IMR-90 (cell line): ENCODE data around the gene GLMN. TPM values are rescaled to one million over a fixed set of nuclear protein-coding genes. Genes with fewer than 3 reads are reported as not detected.
A peak's percentile ranks its signal among the peaks of the same experiment; 100 is the strongest.

Experiments
- ATAC-seq: fragments of 200-7000 bp; cut with Tn5 transposase; 2 replicates; pipeline ENCODE4 v1.9.1; 2020; ENCODE audit warnings: low read depth, mild to moderate bottlenecking, moderate library complexity
- BruUV-seq: library from RNA; stranded (reverse); fragments of 400-500 nt; replicated peaks from 2 replicates; lab custom pipeline; 2021; lab: Mats Ljungman, UMichigan
- CTCF ChIA-PET: fragments of 300-600 bp; formaldehyde crosslinking; extraction: SDS; loops from one replicate; lab custom pipeline; 2021; ENCODE audit warnings: antibody characterized with exemption; lab: Yijun Ruan, JAX
- POLR2A ChIA-PET: fragments of 300-600 bp; sonication (Branson Sonifier 250); formaldehyde crosslinking; loops from one replicate; lab custom pipeline; 2022; ENCODE audit warnings: antibody characterized with exemption; ENCODE audit not compliant: unreplicated experiment; lab: Charles Lee
- DNase-seq: peaks from one replicate; pipeline ENCODE4 v3.0.0; 2013
- H2AFZ ChIP-seq: replicated peaks from 2 replicates; pipeline ENCODE3; 2013; ENCODE audit warnings: low read length, mild to moderate bottlenecking; ENCODE audit not compliant: poor library complexity
- H2AK5ac ChIP-seq: 2 replicates; pipeline ENCODE4 v1.6.1; 2013; ENCODE audit warnings: low read depth, low read length, inconsistent platforms
- H2AK9ac ChIP-seq: replicated peaks from 2 replicates; pipeline ENCODE3; 2013; ENCODE audit warnings: mild to moderate bottlenecking, low read depth, low read length, moderate library complexity; ENCODE audit not compliant: poor library complexity
- H2BK120ac ChIP-seq: 2 replicates; pipeline ENCODE4 v1.6.1; 2013; ENCODE audit warnings: low read depth, low read length, inconsistent platforms
- H2BK15ac ChIP-seq: 3 replicates; pipeline ENCODE4 v1.6.1; 2013; ENCODE audit warnings: low read depth, low read length, inconsistent platforms
- H2BK20ac ChIP-seq: 2 replicates; pipeline ENCODE4 v1.6.1; 2013; ENCODE audit warnings: low read depth, mild to moderate bottlenecking, inconsistent platforms, low read length, moderate library complexity
- H2BK5ac ChIP-seq: 2 replicates; pipeline ENCODE4 v1.6.1; 2013; ENCODE audit warnings: mild to moderate bottlenecking, low read depth, low read length, inconsistent platforms; ENCODE audit not compliant: poor library complexity, severe bottlenecking
- H3K14ac ChIP-seq: replicated peaks from 2 replicates; pipeline ENCODE4 v1.6.1; 2013; ENCODE audit warnings: low read depth, low read length, inconsistent platforms
- H3K18ac ChIP-seq: 2 replicates; pipeline ENCODE4 v1.6.1; 2013; ENCODE audit warnings: low read depth, low read length, control low read depth
- H3K23ac ChIP-seq: 2 replicates; pipeline ENCODE4 v1.6.1; 2013; ENCODE audit warnings: low read depth, low read length, inconsistent platforms
- H3K27ac ChIP-seq: 2 replicates; pipeline ENCODE4 v1.5.1; 2013; ENCODE audit warnings: mild to moderate bottlenecking, control low read depth, low read length; ENCODE audit not compliant: insufficient read depth
- H3K27me3 ChIP-seq: 2 replicates; pipeline ENCODE4 v1.6.1; 2013; ENCODE audit warnings: low read length; ENCODE audit not compliant: control insufficient read depth, insufficient read depth
- H3K36me3 ChIP-seq: 2 replicates; pipeline ENCODE4 v1.6.1; 2013; ENCODE audit warnings: low read length, mixed read lengths; ENCODE audit not compliant: control insufficient read depth, insufficient read depth
- H3K4ac ChIP-seq: 2 replicates; pipeline ENCODE4 v1.6.1; 2013; ENCODE audit warnings: low read depth, low read length, inconsistent platforms
- H3K4me1 ChIP-seq: 2 replicates; pipeline ENCODE4 v1.6.1; 2013; ENCODE audit warnings: low read length, mixed read lengths; ENCODE audit not compliant: control insufficient read depth, insufficient read depth
- H3K4me2 ChIP-seq: 2 replicates; pipeline ENCODE4 v1.6.1; 2013; ENCODE audit warnings: low read depth, mild to moderate bottlenecking, control low read depth, low read length, moderate library complexity
- H3K4me3 ChIP-seq: 2 replicates; pipeline ENCODE4 v1.5.1; 2013; ENCODE audit warnings: low read depth, mild to moderate bottlenecking, control low read depth, low read length, moderate library complexity; ENCODE audit not compliant: insufficient read depth
- H3K56ac ChIP-seq: 2 replicates; pipeline ENCODE4 v1.6.1; 2013; ENCODE audit warnings: low read length, inconsistent platforms; ENCODE audit not compliant: insufficient read depth; ENCODE audit errors: extremely low read depth
- H3K79me1 ChIP-seq, 2 experiments: 2 replicates each; pipeline ENCODE4 v1.6.1; 2013; ENCODE audit warnings: low read length in 2 of 2, inconsistent platforms in 1 of 2, low read depth in 1 of 2
- H3K9ac ChIP-seq: 2 replicates; pipeline ENCODE4 v1.6.1; 2013; ENCODE audit warnings: low read depth, low read length, control low read depth
- H3K9me1 ChIP-seq: 2 replicates; pipeline ENCODE4 v1.6.1; 2013; ENCODE audit warnings: low read length, inconsistent platforms; ENCODE audit not compliant: insufficient read depth
- H3K9me3 ChIP-seq: 2 replicates; pipeline ENCODE4 v1.6.1; 2013; ENCODE audit warnings: low read length; ENCODE audit not compliant: control insufficient read depth, insufficient read depth
- H4K20me1 ChIP-seq: 2 replicates; pipeline ENCODE4 v1.6.1; 2013; ENCODE audit warnings: low read length, inconsistent platforms; ENCODE audit not compliant: insufficient read depth
- H4K5ac ChIP-seq: 2 replicates; pipeline ENCODE4 v1.6.1; 2013; ENCODE audit warnings: mild to moderate bottlenecking, low read depth, low read length, control low read depth
- H4K8ac ChIP-seq, 2 experiments: 2 replicates each; pipeline ENCODE4 v1.6.1; 2013; ENCODE audit warnings: low read depth in 2 of 2, low read length in 2 of 2, control low read depth in 1 of 2, inconsistent platforms in 1 of 2
- H4K91ac ChIP-seq: 2 replicates; pipeline ENCODE4 v1.6.1; 2013; ENCODE audit warnings: low read depth, low read length, inconsistent platforms; ENCODE audit not compliant: insufficient read depth
- FOS ChIP-seq: fragments of 150-350 bp; IDR thresholded peaks from 2 replicates; pipeline ENCODE4 v1.6.1; 2016; ENCODE audit warnings: low read depth, low read length
- MAFK ChIP-seq: IDR thresholded peaks from 2 replicates; pipeline ENCODE4 v1.6.1; 2012; ENCODE audit warnings: low read depth, low read length, improper control_type of control experiment
- dilution Hi-C: fragments of 300-500 bp; cut with HindIII; formaldehyde crosslinking; loops from one replicate; pipeline ENCODE4 v1.14.3; 2018; ENCODE audit warnings: low sequenced_read_pairs; ENCODE audit not compliant: unreplicated experiment
- in situ Hi-C: fragments of 300-500 bp; cut with MboI; formaldehyde crosslinking; loops from 3 replicates; pipeline ENCODE4 v1.14.3; 2019; ENCODE audit warnings: low sequenced_read_pairs, inconsistent platforms, mixed read lengths
- intact Hi-C: fragments of 100-400 bp; cut with micrococcal nuclease; formaldehyde crosslinking; loops from 2 replicates; pipeline ENCODE4 v1.10.0; 2022
- polyA plus RNA-seq, 3 experiments: library from polyadenylated mRNA; depleted of rRNA; stranded (reverse); fragments of >200 nt; gene quantifications; 2 replicates each; pipeline ENCODE4 v1.2.3, GENCODE V29; 2012; ENCODE audit warnings: low replicate concordance in 1 of 3
- total RNA-seq: library from RNA; depleted of rRNA; stranded (reverse); fragments of >200 nt; gene quantifications from 2 replicates; pipeline ENCODE4 v1.2.3, GENCODE V29; 2012

The GLMN gene
- total and polyA plus RNA-seq, 2 of the 4 experiments (the other 2 are of a cell fraction) = 4.1 to 4.7 TPM

GRCh38 chr1:92219028-92219427 is 79.8 kb downstream of the GLMN start:
- Histone ChIP-seq H3K23ac (no peak overlapping the region), H4K20me1 (no peaks in the 10 kb centered on the region), H4K91ac (no peak overlapping the region), H2BK5ac (no peak overlapping the region), H3K27me3 (no peaks in the 10 kb centered on the region), H3K4ac (no peak overlapping the region), H4K8ac (no peak overlapping the region), H3K9me1 (no peaks in the 10 kb centered on the region), H3K56ac (no peak overlapping the region), H3K9me3 (no peaks in the 10 kb centered on the region), H3K18ac (no peak overlapping the region), H2BK20ac (no peak overlapping the region), H2AFZ (no peak overlapping the region), H3K4me2 (no peak overlapping the region), H3K79me1 (no peaks in the 10 kb centered on the region), H3K27ac (no peak overlapping the region), H3K14ac (no peak overlapping the region), H3K36me3 (no peaks in the 10 kb centered on the region), H3K4me3 (no peak overlapping the region), H3K4me1 (no peaks in the 10 kb centered on the region), H2BK120ac (no peak overlapping the region), H3K9ac (no peak overlapping the region), H4K5ac (no peak overlapping the region), H2AK9ac (no peak overlapping the region), H2BK15ac (no peak overlapping the region), H2AK5ac (no peak overlapping the region)
- intact Hi-C loops = no loop called here
- DNase-seq (peak; percentile 5), ATAC-seq (no peak)
- CTCF ChIA-PET = no interaction called here
- in situ Hi-C loops = no loop called here
- TF ChIP-seq FOS (no peak), MAFK (peak; percentile 37; the same call in 1 of the 2 replicates)
- POLR2A ChIA-PET = no interaction called here
- dilution Hi-C loops = no loop called here
- no TSS peak for BruUV-seq
